CMK (cell line): ENCODE data around the gene PXDN.

Experiments
- DNase-seq: peaks from one replicate; pipeline ENCODE4 v3.0.0-alpha.2; 2010; ENCODE audit warnings: low read depth

Gene PXDN

DNA sequence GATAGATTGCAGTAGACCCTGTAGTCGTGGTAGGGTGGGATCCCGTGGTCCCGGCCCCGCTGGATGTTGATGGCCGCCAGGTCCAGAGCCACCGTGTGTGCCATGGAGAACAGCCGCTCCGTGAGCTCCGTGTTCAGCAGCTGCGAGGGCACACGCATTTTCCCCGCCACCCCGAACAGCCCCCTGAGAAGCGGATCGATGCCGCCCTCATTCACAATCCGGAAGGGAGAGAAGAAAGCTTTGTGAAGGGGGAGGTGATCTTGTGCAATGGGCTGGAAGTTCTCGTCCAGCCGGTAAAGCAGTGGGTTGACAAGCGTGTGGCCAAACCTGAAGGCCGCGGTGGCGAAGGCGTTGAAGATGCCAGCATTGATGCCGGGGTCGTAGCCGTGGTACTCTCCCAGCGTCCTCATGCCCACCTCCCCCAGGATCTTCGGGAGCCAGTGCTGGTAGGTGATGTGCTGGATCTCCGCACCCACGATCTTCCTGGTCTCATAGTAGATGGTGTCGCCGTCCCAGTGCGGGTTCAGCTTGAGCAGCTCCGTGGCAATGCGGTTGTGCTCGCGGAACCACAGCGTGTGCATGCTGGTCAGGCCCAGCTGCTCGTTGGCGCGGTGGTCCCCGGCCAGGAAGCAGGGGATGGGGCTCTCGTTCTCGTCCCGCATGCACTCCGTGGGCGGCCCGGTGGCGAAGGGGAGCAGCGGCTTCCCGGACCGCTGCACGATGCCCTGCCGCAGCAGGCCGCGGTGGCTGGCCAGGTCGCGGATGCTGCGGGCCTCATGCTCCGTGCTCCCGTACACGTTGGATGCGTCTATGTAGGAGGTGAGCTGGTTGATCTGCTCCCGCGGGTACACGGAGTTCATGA, 95.8 kb downstream of the PXDN start:
- no peak for DNase-seq

DNA sequence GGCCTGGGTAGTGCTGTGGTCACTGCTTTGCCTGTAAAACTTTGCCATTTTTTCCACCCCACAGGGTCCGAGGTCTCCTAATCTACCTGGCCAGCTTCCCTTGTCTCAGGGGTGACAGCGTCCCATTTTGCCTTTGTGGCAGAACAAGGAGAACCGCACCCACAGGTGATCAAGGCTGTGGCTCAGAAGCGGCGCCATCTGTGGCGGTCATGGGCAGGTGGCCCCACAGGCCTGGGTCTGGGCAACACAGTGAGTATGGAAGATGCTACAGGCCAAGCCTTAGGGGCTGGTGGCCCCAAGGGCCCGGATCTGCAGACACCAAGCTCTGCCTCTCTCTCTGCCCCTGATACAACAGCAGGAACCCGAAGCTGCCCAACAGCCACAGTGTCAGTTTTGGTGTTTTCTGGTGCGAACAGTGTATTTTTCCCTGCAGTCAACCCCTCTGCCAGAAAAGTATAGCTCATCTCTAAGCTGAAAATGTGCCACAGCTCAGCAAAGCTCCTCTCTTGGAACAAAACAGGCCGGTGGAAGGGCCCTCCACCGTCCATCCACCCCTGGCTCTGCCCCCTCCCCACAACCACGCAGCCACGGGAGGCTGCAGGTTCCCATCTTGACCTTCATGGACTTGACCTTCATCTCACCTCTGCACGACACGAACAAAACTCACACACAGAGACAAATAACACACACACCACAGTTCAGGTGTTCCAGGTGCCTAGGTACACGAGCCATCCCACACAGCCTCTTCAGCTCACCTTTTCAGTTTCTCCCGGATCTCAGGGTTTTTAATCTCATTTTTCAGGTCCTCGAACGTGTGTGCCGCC, 96.7 kb downstream of the PXDN start:
- no peak for DNase-seq

DNA sequence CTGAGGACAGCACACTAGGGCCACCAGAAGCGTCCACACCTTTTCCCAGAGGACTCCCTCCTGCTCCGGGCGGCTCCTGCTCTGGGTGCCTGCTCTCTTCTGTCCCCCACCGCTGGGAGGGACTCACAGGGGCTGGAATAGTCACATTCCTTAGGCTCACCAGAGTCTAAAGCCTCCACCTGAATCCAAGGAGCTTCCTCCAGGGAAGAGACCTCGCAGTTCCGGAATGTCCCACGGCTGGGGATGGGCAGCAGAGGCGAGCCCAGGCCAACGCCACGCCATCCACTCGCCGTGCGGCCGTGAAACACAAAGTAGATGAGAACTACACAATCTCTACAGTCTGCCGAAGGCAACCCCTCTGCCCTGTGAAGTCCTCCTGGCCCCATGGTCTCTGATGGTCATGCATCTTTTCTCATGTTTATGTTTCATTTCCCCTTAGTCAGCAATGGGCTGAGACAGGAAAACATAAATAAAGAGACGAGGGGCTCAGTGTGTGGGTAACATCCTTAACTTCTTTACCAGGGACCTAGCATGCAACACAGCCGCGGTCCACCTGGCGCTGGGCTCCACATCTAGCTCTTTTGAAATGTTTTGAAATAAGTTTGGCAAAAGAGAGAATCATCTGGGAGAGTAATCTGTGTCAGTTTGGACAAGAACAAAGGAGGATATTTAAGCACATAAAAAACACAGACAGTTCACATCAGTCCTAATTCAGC, 98.4 kb downstream of the PXDN start:
- no peak for DNase-seq

DNA sequence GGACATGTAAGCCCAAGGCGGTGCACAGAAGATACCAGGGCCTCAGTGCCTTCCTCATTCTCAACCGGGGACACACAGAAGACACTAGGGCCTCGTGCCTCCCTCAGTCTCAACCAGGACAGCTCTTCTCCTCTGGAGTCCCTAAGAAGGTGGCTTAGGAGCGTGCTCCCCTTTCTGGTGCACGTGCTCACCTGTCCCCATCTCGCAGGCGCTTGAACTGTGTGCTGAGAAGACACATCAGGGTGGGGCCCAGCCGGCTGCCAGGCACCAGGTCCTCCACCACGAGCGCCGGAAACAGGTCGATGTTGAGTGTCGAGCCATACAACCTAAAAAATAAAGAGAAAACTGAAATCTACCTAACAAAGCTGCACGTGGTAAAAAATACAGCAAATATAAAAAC, 99.9 kb downstream of the PXDN start:
- DNase-seq, result no peak

DNA sequence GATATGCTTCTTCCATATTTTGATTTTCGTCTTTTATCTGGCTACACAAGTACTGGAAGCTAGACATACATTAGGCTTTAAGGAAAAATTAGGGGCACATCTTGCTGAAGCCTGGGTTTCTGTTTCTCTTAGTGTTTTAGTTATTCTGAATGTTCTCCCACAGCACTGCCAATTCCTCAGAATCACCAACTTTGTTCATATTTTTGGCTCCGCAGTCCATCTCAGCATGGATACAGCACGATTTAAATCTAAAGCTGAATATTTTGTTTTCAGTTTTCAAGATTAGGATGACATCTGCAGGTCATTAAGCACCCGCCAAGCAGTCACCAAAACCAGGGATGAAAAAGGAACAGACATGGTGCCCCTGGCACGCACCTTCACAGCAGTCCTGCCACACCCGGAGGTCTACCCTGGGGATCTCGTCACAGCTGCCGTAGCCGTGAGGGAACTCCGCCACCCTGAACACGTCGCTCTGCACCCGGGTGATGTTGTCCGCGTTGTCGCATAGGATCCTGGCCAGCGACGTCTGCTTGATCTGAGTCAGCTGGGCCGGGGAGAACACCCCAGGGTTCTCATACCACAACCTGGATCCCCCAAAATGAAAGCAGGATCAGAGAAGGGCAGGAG, 101.2 kb downstream of the PXDN start:
- no peak for DNase-seq

DNA sequence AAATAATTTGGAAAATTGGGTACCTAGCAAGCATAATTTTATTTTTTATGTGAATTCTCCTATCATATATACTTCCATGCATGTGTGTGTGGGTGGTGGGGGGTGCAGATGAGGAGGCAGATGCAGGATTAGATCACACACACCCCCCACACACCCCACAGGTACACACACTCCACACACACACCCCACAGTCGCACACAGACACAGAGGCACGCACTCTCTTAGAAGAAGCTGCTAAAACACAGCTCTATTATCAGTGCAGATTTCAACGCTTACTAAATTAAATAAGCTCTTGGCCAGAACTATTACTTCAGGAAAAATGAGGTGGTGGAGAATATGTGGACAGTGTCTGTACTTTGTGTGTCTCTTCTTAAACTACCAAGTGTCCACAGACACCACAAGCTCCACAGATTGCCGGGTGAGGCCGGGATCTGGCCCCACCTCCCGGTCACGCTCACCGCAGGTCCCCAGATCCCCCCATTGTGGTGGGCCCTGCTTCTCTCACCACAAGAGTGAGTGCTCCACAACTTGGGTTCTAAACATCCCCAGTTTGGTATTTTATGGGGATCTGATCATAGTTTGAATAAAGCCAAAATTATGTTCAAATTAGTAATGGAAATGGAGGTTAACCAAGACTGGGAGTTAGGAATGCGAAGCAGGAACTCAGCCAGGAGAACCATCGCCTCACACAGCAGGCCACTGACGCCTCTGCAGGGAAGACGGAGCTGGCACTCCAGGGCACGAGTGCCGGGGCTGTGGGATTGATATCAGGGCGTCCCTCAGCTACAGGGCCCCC, 102.1 kb downstream of the PXDN start:
- no peak for DNase-seq

DNA sequence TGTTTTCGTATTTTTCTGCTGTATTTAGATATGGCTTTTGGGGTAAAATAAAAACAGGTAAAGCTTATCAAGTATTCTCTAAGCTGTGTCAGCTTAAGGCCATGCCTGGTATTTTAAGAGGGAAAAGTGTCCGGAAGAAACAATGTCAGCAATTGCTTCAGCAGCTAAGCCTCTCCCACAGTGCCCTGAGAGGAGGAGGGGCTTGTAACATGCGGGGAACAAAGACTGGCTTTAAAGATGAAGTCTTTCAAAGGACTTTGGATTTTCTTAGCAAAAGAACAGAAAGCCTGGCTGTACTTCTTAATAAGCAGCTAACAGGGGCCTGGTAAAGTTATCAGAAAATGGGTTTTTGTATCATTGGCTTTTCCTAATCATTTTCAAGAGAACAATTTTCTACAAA, 102.8 kb downstream of the PXDN start:
- no peak for DNase-seq

DNA sequence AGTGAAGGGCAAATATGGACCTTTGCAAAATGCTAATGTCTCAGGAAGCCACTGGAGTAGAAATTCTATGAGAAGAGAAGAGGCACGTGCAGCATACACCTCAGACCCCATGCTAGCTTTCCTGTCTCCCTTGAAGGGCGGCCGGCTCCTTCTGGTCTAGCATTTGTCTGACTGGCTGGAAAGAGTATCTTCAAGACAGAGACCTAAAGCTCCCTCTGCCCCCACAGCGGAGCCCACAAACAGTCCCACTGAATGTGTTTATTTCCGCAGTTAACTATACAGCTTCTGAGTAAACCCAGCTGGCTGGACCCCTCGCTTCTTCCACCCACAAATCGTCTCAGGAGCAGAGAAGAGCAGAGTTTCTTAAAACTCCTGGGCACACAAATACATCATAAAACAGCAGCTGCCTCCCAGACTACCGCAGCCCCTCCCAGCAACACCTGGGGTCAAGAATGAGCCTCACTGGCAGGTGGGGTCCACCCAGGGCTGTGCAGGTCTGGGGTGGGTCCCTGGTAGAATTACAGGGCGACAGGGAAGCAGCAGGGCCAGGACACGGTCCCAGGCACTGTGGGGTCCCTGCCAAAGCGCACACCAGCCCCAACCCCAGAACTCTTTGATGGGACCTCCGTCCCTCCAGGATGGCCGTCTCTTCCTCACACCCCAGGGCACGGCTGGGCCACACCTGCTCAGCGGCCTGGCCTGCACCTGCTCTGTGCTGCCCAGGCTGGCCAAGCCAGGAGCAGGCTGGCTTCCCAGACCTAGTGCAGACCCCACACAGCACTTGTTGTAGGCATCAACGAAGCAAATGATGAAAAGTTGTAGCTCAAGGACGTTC, 103.8 kb downstream of the PXDN start:
- no peak for DNase-seq

DNA sequence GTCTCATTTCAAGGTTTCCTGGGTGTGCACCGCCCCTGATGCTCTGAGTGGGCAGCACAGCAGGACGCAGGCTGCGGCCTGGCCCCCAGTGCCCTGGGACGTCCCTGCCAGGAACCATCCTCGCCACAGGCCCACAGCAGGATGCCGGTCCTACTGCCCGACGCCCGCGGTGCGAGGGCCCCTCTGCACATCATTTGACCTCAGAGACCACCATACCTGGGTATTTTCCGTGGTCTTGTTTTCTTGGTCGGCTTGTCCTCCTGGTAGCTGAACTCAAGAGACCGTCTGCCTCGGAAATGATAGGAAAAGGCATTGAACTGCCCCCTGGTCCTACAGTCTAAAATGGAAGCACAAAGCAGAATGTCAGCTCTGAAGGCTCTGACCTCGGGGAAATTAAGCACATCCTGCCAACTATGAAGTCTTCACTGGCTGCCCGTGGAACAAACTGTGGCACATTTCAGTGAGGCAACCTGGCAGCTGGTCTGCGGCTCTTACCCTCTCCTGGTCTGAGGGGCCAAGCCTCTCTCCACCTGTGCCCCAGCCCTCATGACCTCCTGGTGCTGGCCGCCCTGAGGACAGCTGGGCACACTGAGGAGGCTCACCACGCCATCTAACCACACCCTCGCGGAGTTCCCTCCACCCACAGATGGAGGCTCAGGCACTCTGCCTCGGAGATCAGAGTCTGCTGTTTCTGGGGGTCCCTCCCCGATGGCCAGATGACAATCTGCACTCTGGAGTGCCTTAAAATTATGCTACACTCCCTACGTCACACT, 105.0 kb downstream of the PXDN start:
- no peak for DNase-seq

DNA sequence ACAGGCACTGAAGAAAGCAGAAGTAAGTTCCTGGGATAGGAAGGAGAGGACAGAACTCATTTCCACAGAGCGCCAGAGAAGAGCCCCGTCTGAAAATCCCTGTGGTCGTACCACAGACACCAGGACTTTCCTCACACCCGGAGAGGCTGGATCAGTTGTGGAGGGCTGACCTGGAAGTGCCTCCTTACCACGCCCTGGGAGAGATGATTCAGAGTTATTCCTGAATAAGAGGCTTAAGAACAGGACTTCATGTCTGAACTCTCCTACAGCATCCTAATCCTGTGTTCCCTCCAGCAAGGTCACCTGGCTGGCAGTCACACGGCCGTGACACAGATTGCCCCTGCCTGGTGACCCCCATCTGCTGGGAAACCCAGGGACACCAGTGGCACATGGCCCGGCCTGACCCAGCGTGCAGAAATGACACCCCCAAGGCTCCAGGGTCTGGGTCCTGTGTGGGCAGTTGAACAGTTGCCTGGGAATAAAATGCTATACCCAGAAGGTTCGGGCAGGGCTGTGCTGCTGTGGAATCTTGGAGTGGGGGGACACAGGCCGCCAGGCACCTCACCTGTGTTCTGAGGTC, 105.9 kb downstream of the PXDN start:
- DNase-seq, result no peak

DNA sequence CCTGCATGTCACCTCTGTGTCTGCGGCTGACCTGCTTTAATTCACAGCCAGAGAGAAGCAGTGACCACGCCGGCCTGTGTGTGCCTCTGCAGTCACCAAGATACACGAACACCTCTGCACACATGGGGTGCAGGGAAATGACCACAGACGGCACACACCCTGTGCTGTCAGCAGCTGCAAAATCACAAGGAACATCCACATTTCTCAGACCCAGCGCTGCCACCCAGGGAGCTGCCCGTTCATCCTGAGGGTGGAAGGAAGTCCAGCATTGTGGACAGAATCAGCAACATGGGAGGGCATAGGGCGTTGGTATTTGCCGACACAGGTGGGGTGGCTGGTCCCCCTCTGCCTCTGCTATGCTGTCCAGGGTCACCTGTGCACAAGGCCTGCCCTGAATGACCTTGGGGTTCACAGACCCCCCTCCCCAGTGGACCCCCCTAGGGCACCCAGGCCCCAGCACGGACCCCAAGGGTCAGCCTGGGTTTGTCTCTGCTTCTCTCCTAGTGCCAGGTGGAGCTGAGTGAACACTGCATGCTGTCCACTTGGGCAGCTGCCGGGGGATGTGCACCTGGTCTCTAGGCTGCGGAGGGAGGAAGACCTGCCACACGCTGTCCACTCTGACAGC, 107.4 kb downstream of the PXDN start:
- no peak for DNase-seq

DNA sequence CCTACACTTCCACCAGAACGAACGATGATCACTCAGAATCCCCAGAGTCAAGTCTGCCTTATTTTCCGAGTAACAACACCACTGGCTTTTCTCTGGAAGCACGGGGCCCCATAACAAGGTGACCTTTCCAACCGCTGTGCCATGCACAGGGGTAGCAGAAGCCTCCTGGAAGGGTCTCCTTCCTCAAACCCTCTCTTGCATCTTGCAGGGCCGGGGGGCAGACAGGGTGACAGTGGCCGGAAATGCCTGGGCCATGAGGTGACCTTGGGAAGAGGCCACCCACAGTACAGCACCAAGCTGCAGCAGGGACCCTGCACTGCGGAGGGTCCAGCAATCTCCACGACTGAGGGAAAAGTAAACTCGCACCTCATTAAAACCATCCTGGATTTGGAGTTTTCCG, 108.5 kb downstream of the PXDN start:
- no peak for DNase-seq

DNA sequence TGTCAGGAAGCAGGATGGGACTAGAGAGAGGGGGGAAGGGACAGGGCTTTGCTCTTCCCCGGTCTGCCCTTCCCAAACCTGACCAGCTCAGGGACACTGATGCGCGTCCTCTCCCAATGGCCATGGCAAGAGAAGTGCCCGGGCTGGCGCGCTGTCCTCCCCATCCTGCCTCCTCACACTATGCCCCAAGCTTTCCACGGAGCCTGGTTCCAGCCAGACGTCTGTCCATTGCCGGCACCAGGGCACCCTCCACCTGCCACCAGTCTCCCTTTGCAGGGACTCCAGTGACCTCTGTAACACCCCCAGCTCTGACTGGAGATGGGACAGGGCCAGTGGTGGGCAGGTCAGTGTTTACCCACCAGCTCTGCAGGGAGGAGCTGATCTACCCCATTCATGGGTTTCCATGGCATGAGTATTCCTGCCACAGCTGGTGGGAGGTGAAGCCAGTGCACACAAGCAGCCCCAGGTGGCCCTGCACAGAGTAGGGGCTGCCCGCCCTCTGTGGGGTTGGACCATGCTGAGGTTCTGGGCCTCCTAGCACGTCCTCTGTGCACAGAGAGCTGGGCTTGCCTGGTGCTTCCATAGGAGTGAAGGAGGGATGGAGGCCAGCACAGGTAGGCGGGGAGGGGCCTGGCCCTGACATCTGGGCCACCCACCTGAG, 109.5 kb downstream of the PXDN start:
- no peak for DNase-seq

DNA sequence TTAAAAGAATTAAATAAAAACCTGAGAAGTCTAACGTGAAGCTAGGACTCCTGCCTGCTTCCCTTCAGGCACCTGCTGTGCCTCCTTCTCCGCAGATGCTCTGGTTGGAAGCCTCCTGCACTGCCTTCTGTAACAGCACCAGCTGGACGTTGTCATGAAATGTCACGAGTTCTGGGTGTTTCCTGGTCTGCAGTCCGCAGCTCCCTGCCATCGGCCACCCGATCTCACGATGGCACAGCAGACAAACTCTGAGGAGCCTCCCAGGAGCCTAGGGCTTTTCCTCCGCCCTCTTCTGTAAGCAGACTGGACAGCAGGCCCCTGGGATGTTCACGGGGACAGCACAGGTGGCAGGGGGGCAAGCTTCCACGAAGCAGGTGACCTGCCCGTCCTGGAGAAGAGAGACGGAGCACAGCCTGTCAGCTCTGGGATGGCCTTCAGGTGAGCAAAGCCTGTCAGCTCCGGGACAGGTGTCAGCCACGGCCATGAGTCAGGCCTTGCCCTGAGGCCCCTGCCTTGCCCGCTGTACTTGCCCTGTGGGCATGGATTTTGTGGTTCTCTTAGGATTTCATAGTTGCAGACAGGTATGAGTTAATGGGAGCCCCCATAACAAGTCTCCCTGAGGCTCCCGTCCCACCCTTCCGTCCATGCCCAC, 110.3 kb downstream of the PXDN start:
- DNase-seq, result no peak

DNA sequence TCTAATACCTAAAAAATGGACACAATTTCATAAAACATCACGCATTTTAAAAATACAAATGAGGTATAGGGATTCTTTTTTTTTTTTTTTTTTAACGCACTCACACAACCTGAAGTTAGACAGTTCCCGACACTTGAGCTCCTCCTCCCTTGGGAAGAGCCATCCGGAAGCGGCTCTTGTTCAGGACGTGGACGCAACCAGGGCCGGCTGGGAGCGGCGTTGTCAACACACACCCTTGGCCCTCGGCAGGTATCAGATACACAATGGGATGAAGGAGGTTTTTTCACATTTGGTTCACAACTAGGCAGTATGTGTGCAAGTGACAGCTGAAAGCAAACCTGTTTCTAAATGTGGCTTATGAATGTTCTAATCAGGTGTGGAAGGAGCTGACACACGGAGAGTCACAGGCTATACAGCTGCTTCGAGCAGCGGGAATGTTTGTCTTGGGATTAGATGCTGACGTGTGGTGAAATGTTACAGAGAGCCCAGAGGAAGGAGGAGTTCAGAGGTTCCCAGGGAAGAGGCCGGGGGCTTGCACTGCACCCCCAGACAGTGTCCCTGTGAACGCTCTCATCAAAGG, 111.1 kb downstream of the PXDN start:
- no peak for DNase-seq

DNA sequence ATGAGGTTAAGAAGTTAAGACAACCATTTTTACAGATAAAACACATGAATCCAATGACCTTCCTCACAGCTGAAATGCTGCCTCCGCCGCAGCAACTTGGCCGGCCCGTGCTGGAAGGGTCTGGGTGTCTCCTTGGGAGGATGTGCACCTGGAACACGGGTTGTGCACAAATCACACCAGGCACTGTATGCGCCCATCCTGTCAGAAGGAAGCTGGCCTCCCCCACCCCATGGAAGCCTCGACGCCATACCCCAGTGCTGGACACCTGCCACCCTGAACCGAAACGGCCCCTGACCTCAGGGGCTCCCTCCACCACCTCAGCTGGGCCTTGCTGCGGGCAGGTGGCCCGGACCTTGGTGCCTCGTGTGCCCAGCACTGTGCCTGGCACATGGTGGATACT, 111.8 kb downstream of the PXDN start:
- no peak for DNase-seq

DNA sequence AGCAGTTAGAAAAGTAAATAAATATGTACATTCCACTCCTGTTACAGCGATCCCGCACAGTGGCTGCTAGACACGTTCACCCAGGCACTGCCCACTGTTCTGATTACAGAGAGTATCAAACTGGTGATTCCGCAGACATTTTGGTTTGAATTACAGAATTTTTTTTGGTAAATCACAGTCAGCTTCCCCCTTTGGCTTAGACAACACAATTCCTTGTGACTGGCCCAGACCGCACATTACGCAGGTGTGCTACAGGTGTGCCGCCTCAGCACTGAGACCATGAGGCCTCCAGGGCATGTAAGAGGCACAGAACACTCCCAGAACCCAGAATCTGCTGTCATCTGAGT, 112.3 kb downstream of the PXDN start:
- DNase-seq, result no peak
